ENCODE results near the gene TAB2.

TAB2 gene

DNA sequence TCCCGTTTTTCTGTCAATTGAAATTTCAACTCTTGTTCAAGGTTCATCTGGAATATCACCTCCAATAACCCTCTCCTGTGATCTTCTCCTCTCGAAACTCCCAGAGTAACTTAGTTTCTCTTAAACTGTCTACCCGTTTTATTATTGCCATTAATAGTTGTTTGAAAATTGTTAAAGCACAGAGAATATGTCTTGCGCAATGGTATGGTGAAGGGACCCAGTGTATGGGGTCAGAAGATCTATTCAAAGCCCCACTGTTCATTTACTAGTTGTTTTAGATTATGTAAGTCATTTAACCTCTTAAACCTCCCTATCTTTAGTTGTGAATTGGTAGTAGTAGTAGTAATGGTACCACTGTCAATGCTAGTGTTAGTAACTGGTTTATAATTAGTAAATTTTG lies 6.2 kb upstream of the TAB2 start:
- TF ChIP-seq, protein P1, sequence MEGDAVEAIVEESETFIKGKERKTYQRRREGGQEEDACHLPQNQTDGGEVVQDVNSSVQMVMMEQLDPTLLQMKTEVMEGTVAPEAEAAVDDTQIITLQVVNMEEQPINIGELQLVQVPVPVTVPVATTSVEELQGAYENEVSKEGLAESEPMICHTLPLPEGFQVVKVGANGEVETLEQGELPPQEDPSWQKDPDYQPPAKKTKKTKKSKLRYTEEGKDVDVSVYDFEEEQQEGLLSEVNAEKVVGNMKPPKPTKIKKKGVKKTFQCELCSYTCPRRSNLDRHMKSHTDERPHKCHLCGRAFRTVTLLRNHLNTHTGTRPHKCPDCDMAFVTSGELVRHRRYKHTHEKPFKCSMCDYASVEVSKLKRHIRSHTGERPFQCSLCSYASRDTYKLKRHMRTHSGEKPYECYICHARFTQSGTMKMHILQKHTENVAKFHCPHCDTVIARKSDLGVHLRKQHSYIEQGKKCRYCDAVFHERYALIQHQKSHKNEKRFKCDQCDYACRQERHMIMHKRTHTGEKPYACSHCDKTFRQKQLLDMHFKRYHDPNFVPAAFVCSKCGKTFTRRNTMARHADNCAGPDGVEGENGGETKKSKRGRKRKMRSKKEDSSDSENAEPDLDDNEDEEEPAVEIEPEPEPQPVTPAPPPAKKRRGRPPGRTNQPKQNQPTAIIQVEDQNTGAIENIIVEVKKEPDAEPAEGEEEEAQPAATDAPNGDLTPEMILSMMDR (IDR thresholded peaks at IDR 0.05; ENCODE audit: extremely low read depth, missing control alignments) = no peak
- no peak for DNase-seq (ENCODE audit: low spot score)

DNA sequence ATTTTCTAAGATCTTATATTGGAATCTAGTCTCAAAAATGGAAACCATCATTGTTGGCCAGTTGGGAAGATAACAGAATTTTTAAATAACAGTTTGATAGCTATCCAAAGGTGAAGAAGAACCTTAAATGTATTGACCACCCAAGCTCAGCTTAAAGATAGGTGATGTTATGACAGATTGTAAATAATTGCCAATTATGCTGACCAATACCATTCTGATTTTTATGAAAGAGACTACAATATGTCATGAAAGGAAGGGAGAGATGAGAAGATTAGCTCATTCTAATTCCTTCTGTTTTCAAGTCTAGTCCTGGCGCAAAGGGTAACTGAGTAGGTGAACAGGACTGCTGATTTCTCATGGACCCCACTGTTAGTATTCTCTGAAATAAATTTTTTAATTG lies 5.7 kb upstream of the TAB2 start:
- TF ChIP-seq, protein P1 (IDR thresholded peaks at IDR 0.05; ENCODE audit: extremely low read depth, missing control alignments) = no peak
- DNase-seq (ENCODE audit: low spot score) = no peak

GRCh38 chr6:149313070-149313469 lies 4.4 kb upstream of the TAB2 start:
- DNase-seq (ENCODE audit: low spot score) = no peak
- TF ChIP-seq, protein P1 (IDR thresholded peaks at IDR 0.05; ENCODE audit: extremely low read depth, missing control alignments) = no peak

DNA sequence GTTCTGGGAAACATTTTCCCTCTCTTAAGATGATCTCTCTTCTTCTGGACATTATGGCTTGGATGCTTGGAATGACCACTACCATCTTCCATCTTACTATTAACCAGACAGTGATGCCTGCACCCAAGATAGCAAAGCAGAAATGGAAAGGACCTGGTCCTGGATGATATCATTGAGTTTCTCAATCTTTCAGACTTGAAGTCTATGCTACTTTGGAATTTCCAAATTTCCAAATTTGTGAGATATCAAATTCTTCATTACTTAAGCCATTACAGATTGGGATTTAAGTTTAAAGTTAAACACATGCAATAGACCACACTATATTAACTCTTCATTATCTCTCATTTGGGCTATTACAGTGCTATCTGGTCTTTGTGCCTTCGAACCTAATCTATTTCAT lies 3.7 kb upstream of the TAB2 start:
- no peak for DNase-seq (ENCODE audit: low spot score)
- TF ChIP-seq, protein P1 (IDR thresholded peaks at IDR 0.05; ENCODE audit: extremely low read depth, missing control alignments) = no peak

DNA sequence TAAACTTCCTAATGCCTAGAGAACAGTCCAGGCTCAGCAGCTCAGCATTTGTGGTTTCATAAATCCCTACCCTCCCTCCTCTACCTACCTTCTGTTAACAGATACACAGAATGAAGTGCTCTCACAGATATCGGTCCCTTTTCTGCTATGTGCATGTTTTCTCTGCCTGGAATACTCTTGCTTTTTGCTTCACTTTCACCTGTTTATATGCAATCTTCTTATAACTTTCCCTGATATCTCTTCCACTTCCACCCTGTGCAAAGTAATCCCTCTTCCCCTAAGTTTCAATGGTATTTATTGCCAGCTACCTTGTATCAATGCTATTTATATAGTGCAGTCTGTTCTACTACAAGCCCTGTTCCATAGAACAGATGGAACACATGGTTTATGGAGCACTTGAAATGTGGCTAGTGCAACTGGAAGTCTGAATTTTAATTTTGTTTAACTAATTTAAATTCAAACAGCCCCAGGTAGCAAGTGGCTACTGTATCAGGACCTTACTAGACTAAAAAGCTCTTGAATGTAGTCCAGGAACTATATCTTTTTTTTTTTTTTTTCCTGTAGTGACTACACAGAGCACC lies 3.1 kb upstream of the TAB2 start:
- TF ChIP-seq, protein P1 (IDR thresholded peaks at IDR 0.05; ENCODE audit: extremely low read depth, missing control alignments) = no peak
- DNase-seq (ENCODE audit: low spot score) = no peak

GRCh38 chr6:149316108-149316727 lies 1.3 kb upstream of the TAB2 start:
- TF ChIP-seq, protein P1 (IDR thresholded peaks at IDR 0.05; ENCODE audit: extremely low read depth, missing control alignments) = no peak

GRCh38 chr6:149316740-149317643 lies 520 bp upstream of the TAB2 start:
- peak; percentile 94 for DNase-seq (ENCODE audit: low spot score)
- TF ChIP-seq, protein P1 (IDR thresholded peaks at IDR 0.05; ENCODE audit: extremely low read depth, missing control alignments) = no peak

More at GRCh38 chr6:149316108-149316727, 1.3 kb upstream of the TAB2 start:
- no peak for DNase-seq (ENCODE audit: low spot score)

Measured in GM20000 (cell line).